WTC11 (cell line): Measurements from ENCODE around the gene DPYSL3.
A peak's percentile ranks its signal among the peaks of the same experiment; 100 is the strongest.

Source experiments
- AFF4 ChIP-seq: sonication (generic); formaldehyde crosslinking; IDR thresholded peaks from 2 replicates; pipeline ENCODE4 v1.8.1; 2023; ENCODE audit warnings: mild to moderate bottlenecking, missing genetic modification reagents, borderline replicate concordance
- E2F1 ChIP-seq: sonication (generic); formaldehyde crosslinking; IDR thresholded peaks from 2 replicates; pipeline ENCODE4 v1.8.0; 2022; ENCODE audit warnings: mild to moderate bottlenecking, missing genetic modification reagents
- FOXJ3 ChIP-seq: sonication (generic); formaldehyde crosslinking; IDR thresholded peaks from 2 replicates; pipeline ENCODE4 v1.9.0; 2021; ENCODE audit warnings: missing genetic modification reagents, mild to moderate bottlenecking, borderline replicate concordance
- FOXK1 ChIP-seq: sonication (generic); formaldehyde crosslinking; IDR thresholded peaks from 2 replicates; pipeline ENCODE4 v1.8.0; 2022; ENCODE audit warnings: mild to moderate bottlenecking, moderate library complexity, missing genetic modification reagents
- JAZF1 ChIP-seq: fragments of 250-450 bp; sonication (Bioruptor Pico); IDR thresholded peaks from 2 replicates; pipeline ENCODE4 v1.9.0; 2021; ENCODE audit warnings: moderate library complexity, mild to moderate bottlenecking, inconsistent platforms
- TCF7 ChIP-seq: sonication (generic); formaldehyde crosslinking; IDR thresholded peaks from 2 replicates; pipeline ENCODE4 v1.8.0; 2022; ENCODE audit warnings: mild to moderate bottlenecking, low read depth, missing genetic modification reagents, moderate library complexity
- TEAD1 ChIP-seq: sonication (generic); formaldehyde crosslinking; IDR thresholded peaks from 2 replicates; pipeline ENCODE4 v1.8.0; 2022; ENCODE audit warnings: mild to moderate bottlenecking, missing genetic modification reagents
- TF ChIP-seq, protein P1 (sequence below): fragments of 200-600 bp; IDR thresholded peaks from 2 replicates; pipeline ENCODE4 v1.8.0; 2022; ENCODE audit warnings: antibody characterized with exemption
- TF ChIP-seq, protein P2 (sequence below): sonication (generic); formaldehyde crosslinking; IDR thresholded peaks from 2 replicates; pipeline ENCODE4 v1.8.0; 2023; ENCODE audit warnings: mild to moderate bottlenecking, missing genetic modification reagents
- TF ChIP-seq, protein P3 (sequence below): sonication (generic); formaldehyde crosslinking; IDR thresholded peaks from 2 replicates; pipeline ENCODE4 v1.8.0; 2023; ENCODE audit warnings: missing genetic modification reagents, mild to moderate bottlenecking, borderline replicate concordance
- TF ChIP-seq, protein P4 (sequence below): sonication (generic); formaldehyde crosslinking; IDR thresholded peaks from 2 replicates; pipeline ENCODE4 v1.8.1; 2022; ENCODE audit warnings: low read depth, mild to moderate bottlenecking, moderate library complexity, missing genetic modification reagents, borderline replicate concordance

- TF ChIP-seq, protein P1, sequence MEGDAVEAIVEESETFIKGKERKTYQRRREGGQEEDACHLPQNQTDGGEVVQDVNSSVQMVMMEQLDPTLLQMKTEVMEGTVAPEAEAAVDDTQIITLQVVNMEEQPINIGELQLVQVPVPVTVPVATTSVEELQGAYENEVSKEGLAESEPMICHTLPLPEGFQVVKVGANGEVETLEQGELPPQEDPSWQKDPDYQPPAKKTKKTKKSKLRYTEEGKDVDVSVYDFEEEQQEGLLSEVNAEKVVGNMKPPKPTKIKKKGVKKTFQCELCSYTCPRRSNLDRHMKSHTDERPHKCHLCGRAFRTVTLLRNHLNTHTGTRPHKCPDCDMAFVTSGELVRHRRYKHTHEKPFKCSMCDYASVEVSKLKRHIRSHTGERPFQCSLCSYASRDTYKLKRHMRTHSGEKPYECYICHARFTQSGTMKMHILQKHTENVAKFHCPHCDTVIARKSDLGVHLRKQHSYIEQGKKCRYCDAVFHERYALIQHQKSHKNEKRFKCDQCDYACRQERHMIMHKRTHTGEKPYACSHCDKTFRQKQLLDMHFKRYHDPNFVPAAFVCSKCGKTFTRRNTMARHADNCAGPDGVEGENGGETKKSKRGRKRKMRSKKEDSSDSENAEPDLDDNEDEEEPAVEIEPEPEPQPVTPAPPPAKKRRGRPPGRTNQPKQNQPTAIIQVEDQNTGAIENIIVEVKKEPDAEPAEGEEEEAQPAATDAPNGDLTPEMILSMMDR: peak; percentile 67
- TF ChIP-seq TCF7 (CRISPR knock-in tag): no peak
- TF ChIP-seq, protein P2, sequence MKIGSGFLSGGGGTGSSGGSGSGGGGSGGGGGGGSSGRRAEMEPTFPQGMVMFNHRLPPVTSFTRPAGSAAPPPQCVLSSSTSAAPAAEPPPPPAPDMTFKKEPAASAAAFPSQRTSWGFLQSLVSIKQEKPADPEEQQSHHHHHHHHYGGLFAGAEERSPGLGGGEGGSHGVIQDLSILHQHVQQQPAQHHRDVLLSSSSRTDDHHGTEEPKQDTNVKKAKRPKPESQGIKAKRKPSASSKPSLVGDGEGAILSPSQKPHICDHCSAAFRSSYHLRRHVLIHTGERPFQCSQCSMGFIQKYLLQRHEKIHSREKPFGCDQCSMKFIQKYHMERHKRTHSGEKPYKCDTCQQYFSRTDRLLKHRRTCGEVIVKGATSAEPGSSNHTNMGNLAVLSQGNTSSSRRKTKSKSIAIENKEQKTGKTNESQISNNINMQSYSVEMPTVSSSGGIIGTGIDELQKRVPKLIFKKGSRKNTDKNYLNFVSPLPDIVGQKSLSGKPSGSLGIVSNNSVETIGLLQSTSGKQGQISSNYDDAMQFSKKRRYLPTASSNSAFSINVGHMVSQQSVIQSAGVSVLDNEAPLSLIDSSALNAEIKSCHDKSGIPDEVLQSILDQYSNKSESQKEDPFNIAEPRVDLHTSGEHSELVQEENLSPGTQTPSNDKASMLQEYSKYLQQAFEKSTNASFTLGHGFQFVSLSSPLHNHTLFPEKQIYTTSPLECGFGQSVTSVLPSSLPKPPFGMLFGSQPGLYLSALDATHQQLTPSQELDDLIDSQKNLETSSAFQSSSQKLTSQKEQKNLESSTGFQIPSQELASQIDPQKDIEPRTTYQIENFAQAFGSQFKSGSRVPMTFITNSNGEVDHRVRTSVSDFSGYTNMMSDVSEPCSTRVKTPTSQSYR (CRISPR knock-in tag): no peak
- TF ChIP-seq AFF4 (CRISPR knock-in tag): no peak
- TF ChIP-seq TEAD1: no peak
- TF ChIP-seq, protein P3, sequence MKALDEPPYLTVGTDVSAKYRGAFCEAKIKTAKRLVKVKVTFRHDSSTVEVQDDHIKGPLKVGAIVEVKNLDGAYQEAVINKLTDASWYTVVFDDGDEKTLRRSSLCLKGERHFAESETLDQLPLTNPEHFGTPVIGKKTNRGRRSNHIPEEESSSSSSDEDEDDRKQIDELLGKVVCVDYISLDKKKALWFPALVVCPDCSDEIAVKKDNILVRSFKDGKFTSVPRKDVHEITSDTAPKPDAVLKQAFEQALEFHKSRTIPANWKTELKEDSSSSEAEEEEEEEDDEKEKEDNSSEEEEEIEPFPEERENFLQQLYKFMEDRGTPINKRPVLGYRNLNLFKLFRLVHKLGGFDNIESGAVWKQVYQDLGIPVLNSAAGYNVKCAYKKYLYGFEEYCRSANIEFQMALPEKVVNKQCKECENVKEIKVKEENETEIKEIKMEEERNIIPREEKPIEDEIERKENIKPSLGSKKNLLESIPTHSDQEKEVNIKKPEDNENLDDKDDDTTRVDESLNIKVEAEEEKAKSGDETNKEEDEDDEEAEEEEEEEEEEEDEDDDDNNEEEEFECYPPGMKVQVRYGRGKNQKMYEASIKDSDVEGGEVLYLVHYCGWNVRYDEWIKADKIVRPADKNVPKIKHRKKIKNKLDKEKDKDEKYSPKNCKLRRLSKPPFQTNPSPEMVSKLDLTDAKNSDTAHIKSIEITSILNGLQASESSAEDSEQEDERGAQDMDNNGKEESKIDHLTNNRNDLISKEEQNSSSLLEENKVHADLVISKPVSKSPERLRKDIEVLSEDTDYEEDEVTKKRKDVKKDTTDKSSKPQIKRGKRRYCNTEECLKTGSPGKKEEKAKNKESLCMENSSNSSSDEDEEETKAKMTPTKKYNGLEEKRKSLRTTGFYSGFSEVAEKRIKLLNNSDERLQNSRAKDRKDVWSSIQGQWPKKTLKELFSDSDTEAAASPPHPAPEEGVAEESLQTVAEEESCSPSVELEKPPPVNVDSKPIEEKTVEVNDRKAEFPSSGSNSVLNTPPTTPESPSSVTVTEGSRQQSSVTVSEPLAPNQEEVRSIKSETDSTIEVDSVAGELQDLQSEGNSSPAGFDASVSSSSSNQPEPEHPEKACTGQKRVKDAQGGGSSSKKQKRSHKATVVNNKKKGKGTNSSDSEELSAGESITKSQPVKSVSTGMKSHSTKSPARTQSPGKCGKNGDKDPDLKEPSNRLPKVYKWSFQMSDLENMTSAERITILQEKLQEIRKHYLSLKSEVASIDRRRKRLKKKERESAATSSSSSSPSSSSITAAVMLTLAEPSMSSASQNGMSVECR (CRISPR knock-in tag): no peak
- no peak for TF ChIP-seq FOXJ3 (CRISPR knock-in tag)
- TF ChIP-seq JAZF1 (CRISPR knock-in tag): no peak
- TF ChIP-seq, protein P4, sequence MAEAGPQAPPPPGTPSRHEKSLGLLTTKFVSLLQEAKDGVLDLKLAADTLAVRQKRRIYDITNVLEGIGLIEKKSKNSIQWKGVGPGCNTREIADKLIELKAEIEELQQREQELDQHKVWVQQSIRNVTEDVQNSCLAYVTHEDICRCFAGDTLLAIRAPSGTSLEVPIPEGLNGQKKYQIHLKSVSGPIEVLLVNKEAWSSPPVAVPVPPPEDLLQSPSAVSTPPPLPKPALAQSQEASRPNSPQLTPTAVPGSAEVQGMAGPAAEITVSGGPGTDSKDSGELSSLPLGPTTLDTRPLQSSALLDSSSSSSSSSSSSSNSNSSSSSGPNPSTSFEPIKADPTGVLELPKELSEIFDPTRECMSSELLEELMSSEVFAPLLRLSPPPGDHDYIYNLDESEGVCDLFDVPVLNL (CRISPR knock-in tag): no peak
- no peak for TF ChIP-seq E2F1
- no peak for TF ChIP-seq FOXK1 (CRISPR knock-in tag)
Observed at GRCh38 chr5:147393874-147394672, 115.8 kb downstream of the DPYSL3 start.
